H1 (cell line): ENCODE measurements around the gene WDR64.

Experiments used
- BCL11A ChIP-seq, 2 experiments: IDR thresholded peaks; one replicate each; pipeline ENCODE4 v1.6.1; 2011; ENCODE audit warnings: low read depth in 2 of 2, low read length in 2 of 2, mild to moderate bottlenecking in 2 of 2
- CBX8 ChIP-seq: fragments of 300-800, 300-1000 bp; sonication (generic); IDR thresholded peaks from 2 replicates; pipeline ENCODE4 v1.7.1; 2016; ENCODE audit warnings: low read depth, low read length, borderline replicate concordance
- EP300 ChIP-seq, 2 experiments: IDR thresholded peaks; 1 replicate in 1 of 2; 2 replicates in 1 of 2; pipeline ENCODE4 v1.6.1; 2011 to 2012; ENCODE audit warnings: low read depth in 2 of 2, low read length in 2 of 2, mild to moderate bottlenecking in 2 of 2, borderline replicate concordance in 1 of 2, inconsistent platforms in 1 of 2, moderate library complexity in 1 of 2
- EZH2 ChIP-seq: fragments of 200-600 bp; sonication (generic); IDR thresholded peaks from 2 replicates; pipeline ENCODE4 v1.7.1; 2012; ENCODE audit warnings: low read depth, mild to moderate bottlenecking, moderate library complexity, low read length, inconsistent platforms; ENCODE audit not compliant: severe bottlenecking
- FOSL1 ChIP-seq: IDR thresholded peaks from 2 replicates; pipeline ENCODE4 v1.6.1; 2011; ENCODE audit warnings: mild to moderate bottlenecking, low read depth, low read length, moderate library complexity; ENCODE audit not compliant: insufficient read depth
- HDAC2 ChIP-seq, 2 experiments: fragments of 300-600 bp in 1 of 2; sonication (generic) in 1 of 2; IDR thresholded peaks; 2 replicates each; pipeline ENCODE4 v1.6.1; 2011 to 2012; ENCODE audit warnings: low read depth in 2 of 2, low read length in 2 of 2, mild to moderate bottlenecking in 2 of 2, moderate library complexity in 2 of 2, borderline replicate concordance in 1 of 2, inconsistent platforms in 1 of 2
- JUN ChIP-seq: IDR thresholded peaks from 2 replicates; pipeline ENCODE4 v1.6.1; 2011; ENCODE audit warnings: low read depth, mild to moderate bottlenecking, improper control_type of control experiment, low read length
- POLR2AphosphoS5 ChIP-seq: IDR thresholded peaks from 2 replicates; pipeline ENCODE4 v1.6.1; 2011; ENCODE audit warnings: low read depth, low read length
- RNF2 ChIP-seq: fragments of 200-900, 300-1000 bp; sonication (generic); IDR thresholded peaks from 2 replicates; pipeline ENCODE4 v1.7.1; 2016; ENCODE audit warnings: borderline replicate concordance, low read depth, mild to moderate bottlenecking, antibody characterized with exemption, low read length; ENCODE audit not compliant: poor library complexity, severe bottlenecking; ENCODE audit errors: missing control alignments
- SIRT6 ChIP-seq: IDR thresholded peaks from one replicate; pipeline ENCODE4 v1.7.1; 2012; ENCODE audit warnings: low read length, inconsistent platforms
- SIX5 ChIP-seq: IDR thresholded peaks from 2 replicates; pipeline ENCODE4 v1.6.1; 2011; ENCODE audit warnings: mild to moderate bottlenecking, low read depth, low read length
- TAF1 ChIP-seq: IDR thresholded peaks from 2 replicates; pipeline ENCODE4 v1.6.1; 2011; ENCODE audit warnings: mild to moderate bottlenecking, low read depth, low read length
- YY1 ChIP-seq: IDR thresholded peaks from 2 replicates; pipeline ENCODE4 v1.6.1; 2011; ENCODE audit warnings: low read depth, mild to moderate bottlenecking, low read length
- TF ChIP-seq, protein P1 (sequence below), 3 experiments: IDR thresholded peaks; 1 replicate in 2 of 3; 2 replicates in 1 of 3; pipeline versions ENCODE4 v1.5.1 to v1.6.1; 2011; ENCODE audit warnings: low read length in 3 of 3, mild to moderate bottlenecking in 3 of 3, inconsistent platforms in 2 of 3, low read depth in 1 of 3, moderate library complexity in 1 of 3; ENCODE audit not compliant: insufficient read depth in 1 of 3; ENCODE audit errors: control extremely low read depth in 1 of 3

GRCh38 chr1:241717975-241718374 lies 65.9 kb downstream of the WDR64 start:
- TF ChIP-seq SIRT6: no peak
- TF ChIP-seq, protein P1, sequence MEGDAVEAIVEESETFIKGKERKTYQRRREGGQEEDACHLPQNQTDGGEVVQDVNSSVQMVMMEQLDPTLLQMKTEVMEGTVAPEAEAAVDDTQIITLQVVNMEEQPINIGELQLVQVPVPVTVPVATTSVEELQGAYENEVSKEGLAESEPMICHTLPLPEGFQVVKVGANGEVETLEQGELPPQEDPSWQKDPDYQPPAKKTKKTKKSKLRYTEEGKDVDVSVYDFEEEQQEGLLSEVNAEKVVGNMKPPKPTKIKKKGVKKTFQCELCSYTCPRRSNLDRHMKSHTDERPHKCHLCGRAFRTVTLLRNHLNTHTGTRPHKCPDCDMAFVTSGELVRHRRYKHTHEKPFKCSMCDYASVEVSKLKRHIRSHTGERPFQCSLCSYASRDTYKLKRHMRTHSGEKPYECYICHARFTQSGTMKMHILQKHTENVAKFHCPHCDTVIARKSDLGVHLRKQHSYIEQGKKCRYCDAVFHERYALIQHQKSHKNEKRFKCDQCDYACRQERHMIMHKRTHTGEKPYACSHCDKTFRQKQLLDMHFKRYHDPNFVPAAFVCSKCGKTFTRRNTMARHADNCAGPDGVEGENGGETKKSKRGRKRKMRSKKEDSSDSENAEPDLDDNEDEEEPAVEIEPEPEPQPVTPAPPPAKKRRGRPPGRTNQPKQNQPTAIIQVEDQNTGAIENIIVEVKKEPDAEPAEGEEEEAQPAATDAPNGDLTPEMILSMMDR (IDR thresholded peaks at IDR 0.05; ENCODE audit: control extremely low read depth in 1 of 3, insufficient read depth in 1 of 3, low read depth in 1 of 3, low read length in 3 of 3): no peak
- no peak for TF ChIP-seq YY1
- TF ChIP-seq FOSL1: no peak
- no peak for TF ChIP-seq EP300 (IDR thresholded peaks at IDR 0.05; ENCODE audit: borderline replicate concordance in 1 of 2, low read depth in 2 of 2, low read length in 2 of 2)
- TF ChIP-seq JUN: no peak
- TF ChIP-seq BCL11A (IDR thresholded peaks at IDR 0.05; ENCODE audit: low read depth in 2 of 2, low read length in 2 of 2): no peak
- no peak for TF ChIP-seq TAF1
- no peak for TF ChIP-seq EZH2
- no peak for TF ChIP-seq CBX8
- TF ChIP-seq SIX5: no peak
- no peak for TF ChIP-seq POLR2AphosphoS5
- TF ChIP-seq HDAC2 (IDR thresholded peaks at IDR 0.05; ENCODE audit: borderline replicate concordance in 1 of 2, low read depth in 2 of 2, low read length in 2 of 2): no peak
- no peak for TF ChIP-seq RNF2
